ENCODE measurements around the gene GNAS-AS1.

Gene GNAS-AS1

DNA sequence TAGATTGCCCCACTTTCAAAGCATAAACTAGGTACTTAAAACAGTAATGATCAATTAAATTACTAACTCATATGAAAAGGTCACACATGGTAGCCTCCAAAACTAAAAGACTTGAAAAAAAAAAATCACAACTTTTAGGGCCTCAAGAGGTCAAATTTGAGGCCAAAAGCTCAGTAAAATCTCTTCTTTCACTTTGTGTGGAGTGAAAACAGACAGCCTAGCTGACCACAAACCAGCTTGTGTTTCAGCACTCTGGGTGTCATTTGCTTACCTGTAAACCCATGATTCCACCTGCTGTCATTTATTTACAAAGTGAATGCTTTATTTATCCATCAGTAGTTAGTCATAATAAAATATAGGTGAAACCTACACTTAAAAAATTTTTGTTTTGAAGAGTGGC lies 35.8 kb upstream of the GNAS-AS1 start:
- DNase-seq (ENCODE audit: low read depth, low spot score), result no peak

DNA sequence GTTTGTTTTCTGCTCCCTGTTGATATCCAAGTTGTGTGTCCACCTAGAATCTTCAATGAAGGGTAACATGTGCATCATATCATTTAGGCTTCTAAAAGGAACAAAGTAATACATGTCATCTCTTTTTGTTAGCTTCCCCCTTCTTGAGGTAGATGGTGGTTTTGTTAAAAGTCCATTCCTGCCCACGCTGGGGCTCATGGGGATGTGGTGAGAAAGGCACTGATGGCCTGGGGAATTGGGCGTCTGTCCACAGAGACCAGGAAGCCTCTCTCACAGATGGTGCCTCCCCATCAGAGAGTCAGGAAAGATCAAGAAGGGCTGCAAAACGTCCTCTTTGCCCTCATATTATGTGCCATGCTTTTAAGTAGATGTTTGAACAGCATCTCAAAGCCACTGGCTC lies 34.3 kb upstream of the GNAS-AS1 start:
- DNase-seq (ENCODE audit: low read depth, low spot score), result no peak

DNA sequence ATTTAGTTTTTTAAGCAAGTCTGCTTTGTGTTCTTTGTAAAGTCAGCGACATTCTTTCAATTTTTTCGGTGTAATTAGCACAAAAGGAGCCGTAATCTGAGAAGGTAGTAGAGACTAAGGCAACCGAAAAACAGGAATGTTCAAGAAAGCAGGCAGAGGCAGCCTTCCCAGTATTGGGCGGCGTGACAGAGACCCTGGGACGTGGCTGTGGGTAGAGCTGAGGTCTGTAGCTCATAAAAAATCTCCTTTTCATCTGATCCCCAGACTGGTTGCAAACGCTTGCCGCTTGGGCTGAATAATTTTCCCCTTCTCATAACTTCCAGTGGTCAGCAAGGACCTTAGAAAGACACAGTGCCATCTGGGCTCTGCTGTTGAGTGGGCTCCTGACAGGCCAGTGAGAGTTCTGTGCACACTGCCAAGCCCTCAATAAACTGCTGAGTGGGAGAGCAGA lies 32.6 kb upstream of the GNAS-AS1 start:
- no peak for DNase-seq (ENCODE audit: low read depth, low spot score)

- no peak for DNase-seq (ENCODE audit: low read depth, low spot score)
Measured at GRCh38 chr20:58882704-58883089, 32.0 kb upstream of the GNAS-AS1 start.

DNA sequence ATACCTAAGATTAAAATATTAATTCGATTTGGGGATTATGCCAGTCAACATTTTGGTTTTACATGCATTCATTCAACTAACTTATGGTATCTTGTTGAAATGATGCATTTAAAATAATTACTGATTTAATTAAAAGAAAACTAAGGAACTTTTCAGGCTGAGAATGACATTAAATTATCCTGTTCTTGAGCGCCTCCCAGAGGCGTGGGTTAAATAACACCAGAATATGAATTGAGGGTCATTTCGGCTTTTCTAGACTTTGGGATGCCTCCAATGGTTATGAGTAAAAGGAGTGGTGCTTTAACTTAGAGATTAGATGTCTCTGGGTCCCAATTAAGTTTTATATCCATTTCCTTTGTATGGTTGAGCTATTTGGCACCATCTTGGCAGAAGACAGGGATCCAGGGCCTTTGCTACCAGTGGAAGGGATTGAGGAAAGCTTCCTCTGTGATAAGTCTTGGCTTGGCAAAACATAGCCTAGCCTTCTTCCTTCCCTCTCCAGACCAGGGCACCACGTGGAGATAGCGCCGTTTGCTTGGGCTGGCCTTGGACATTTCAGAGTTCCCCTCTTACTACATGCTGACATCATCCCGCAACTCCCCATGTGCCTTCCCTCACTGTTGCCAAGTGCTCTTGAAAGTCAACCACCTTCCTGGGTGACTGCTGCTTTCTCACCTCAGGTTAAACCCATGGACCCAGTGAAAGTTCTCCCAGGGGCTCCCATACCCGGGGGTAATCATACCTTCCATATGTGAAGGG lies 30.5 kb upstream of the GNAS-AS1 start:
- DNase-seq (ENCODE audit: low read depth, low spot score), result no peak

DNA sequence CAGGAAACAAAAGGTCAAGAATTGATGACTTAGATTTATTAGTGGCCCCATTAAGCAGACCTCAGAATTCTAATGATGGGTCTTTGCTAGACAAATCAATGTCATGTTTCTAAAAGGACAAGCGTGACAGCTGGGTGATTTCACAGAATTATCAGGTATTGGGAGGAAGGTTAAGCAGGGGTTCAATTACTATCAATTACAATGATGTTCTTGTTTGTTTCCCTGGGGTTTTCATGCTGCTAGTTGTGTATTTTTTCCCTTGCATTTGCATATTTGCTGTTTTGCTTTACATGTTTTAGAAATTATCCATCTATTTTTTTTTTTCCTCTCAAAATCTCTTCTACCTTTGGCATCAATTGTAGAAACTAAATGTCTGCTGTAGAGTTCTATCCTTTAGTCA lies 29.7 kb upstream of the GNAS-AS1 start:
- DNase-seq (ENCODE audit: low read depth, low spot score), result no peak

GRCh38 chr20:58878399-58878798 lies 27.7 kb upstream of the GNAS-AS1 start:
- DNase-seq (ENCODE audit: low read depth, low spot score), result no peak

GRCh38 chr20:58877976-58878360 lies 27.3 kb upstream of the GNAS-AS1 start:
- no peak for DNase-seq (ENCODE audit: low read depth, low spot score)

DNA sequence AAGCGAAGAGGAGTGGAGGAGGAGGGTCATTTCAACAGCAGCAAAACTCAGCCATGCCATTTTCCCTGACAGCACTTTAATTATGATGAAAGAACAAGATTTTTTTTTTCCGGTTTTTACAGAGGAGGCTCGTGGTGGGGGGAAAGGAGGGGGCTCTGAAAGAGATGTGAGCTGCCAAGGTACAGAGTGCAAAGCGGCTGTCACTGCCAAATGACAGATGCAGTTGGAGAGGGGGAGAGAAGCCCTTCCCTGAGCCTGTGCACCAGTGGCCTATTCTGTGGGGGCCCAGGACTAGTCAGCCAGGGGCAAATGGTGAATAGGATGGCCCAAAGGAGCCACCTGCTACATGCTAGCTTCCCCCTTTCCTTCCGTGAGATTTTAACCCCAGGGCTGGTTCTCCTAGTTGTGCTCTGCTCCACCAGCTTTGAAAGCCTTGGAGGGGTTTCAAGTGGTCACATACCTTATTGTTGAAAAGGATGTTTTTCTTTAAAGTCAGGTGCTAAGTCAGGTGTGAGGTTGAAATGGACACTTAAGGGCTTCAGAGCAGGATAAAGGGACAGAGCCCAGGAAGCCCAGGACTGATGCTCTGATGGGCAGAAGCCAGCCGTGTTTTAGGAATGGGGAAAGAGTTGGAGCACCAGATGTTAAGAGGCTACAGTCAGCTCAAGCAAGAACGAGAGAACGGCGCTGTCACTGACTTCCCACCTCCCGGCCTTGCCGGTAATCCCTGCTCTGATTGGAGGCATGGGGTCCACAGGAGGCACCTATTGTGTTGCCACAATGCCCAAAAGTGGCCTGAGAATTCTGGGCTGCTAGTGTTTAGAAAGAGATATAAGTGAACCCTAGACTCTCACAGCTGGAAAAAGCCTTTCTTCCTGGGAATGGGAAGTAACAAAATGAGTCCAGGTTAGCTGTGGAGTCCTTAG lies 26.6 kb upstream of the GNAS-AS1 start:
- no peak for DNase-seq (ENCODE audit: low read depth, low spot score)

- DNase-seq (ENCODE audit: low read depth, low spot score), result no peak
Measured at GRCh38 chr20:58876437-58876836, 25.7 kb upstream of the GNAS-AS1 start.

DNA sequence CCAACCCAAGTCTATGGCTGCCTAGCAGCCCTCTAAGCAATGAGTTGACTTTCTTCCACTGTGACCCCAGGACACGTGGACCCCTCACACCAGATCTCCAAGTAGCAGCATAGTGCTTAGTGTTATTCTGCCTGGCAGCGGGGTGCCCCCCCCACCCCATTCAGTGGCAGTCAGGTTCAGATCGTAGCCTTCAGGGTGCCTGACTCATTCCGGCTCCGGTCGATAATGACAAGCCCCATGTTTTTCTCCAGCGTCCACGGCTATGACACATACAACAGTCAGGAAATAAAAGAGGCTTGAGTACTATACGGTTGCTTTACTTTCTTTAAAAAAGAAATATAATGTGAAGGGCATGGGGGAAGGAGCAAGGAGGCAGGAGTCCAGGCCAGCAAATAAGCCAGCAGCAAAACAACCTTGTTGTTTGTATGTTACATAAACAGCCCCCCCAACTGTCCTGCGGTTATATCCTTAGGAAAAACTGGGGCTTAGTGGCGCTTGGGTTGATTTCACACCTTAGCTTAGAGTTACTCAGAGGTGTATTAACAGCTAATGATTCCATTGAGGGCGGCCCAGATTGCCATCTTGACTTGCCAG lies 24.9 kb upstream of the GNAS-AS1 start:
- DNase-seq (ENCODE audit: low read depth, low spot score), result no peak

GRCh38 chr20:58875111-58875510 lies 24.4 kb upstream of the GNAS-AS1 start:
- no peak for DNase-seq (ENCODE audit: low read depth, low spot score)

GRCh38 chr20:58874469-58874868 lies 23.8 kb upstream of the GNAS-AS1 start:
- no peak for DNase-seq (ENCODE audit: low read depth, low spot score)

- DNase-seq (ENCODE audit: low read depth, low spot score), result no peak
Measured at GRCh38 chr20:58871533-58872102, 20.9 kb upstream of the GNAS-AS1 start.

DNA sequence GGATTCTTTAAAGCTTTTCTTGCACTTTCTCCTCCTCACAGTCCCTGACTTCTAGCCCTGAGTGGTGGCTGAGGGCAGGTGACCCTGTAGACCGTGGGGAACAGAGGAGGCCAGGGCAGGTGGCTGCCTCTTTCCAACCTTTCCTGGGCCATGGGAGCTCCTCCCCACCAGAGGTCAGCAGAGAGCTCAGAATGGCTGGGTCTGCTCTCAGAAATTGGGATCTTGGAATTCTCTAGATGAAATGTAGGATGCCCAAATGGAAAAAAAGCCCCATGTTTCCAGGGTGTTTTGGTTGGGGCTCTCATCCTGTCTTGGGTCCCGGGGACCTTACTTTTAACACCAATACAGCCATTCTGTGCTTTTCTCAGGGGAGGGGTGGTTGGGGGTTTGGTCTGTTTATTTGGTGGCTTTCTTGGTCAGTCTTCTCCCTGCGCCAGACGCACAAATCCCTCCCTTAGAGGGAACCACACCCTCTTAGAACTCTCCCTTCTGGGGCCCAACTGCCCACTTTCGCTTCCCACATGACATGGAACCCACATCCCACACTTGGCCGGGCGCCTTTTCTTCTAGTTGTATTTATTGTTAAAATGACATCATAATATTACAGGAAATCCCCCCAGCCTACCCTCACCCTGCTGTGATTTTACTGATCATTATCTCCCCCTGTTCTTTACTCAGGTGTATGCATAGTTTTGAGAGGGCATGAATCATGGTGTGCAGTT lies 19.8 kb upstream of the GNAS-AS1 start:
- DNase-seq (ENCODE audit: low read depth, low spot score), result no peak

DNA sequence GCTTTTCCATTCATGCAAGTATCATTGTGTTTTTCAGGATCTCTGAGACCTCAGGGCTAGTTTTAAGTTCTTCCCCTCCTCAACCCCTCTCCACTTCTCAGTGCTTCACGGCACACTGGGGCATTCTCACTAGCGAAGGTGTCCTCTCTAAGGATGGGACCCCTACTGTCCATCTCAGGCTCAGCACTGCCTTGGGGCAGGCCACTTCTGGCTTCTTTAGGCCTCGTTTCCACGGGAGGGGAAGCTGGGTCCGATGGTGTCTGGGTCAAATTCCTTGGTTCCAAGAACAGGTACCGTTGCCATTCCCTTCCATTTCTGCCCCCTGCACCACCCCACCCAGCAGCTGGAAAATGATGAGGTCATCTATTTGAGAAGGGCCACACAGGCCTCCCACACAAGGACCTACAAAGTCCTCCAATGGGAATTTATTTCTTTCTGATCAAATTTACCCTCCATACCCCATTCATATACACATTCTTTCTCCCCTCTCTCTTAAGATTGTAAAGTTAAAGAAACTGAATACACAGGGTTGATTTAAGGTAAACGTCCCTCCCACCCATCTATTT lies 19.0 kb upstream of the GNAS-AS1 start:
- no peak for DNase-seq (ENCODE audit: low read depth, low spot score)

DNA sequence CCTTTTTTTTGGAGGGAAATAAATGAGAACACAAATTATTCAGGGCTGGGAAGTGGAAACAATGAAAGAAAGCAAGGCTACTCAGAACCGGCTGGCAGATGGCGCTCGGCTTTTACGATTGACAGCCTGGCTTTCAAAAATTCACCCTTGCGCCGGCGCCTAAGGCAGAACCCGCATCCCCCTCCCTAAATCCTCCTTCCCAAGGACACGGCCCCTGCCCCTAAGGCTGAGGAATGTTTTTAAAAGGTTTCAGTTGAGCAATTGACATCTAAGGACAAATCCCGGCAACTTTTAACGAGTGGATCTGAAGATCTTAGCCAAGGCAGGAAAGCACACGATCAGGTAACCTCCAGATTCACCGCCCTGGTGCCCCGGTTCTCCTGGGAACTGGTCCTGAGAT lies 18.1 kb upstream of the GNAS-AS1 start:
- no peak for DNase-seq (ENCODE audit: low read depth, low spot score)

- no peak for DNase-seq (ENCODE audit: low read depth, low spot score)
Measured at GRCh38 chr20:58867211-58867610, 16.5 kb upstream of the GNAS-AS1 start.

- DNase-seq (ENCODE audit: low read depth, low spot score), result no peak
Measured at GRCh38 chr20:58865843-58866242, 15.1 kb upstream of the GNAS-AS1 start.

DNA sequence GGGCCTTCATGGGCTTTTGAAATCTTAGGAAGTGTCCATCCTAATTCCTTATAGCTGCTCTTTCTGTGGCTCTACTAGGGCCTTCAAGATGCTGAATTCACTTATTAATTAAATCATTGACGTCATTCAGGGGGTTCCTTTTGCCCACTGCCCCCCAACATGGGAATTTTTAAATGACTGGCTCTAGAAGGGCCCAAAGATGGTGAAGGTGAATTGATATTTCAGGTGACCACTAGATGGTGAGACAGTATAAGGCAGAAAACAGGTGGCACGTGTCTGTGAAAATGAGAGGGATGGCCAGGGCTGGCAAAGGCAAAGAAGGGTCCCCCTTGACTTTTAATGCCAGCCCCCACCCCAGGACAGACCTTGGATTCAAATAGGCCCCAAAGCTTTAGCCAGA lies 13.6 kb upstream of the GNAS-AS1 start:
- no peak for DNase-seq (ENCODE audit: low read depth, low spot score)
